Measurements from ENCODE around the gene MDN1. TPM values are rescaled to one million over a fixed set of nuclear protein-coding genes. Genes with fewer than 3 reads are reported as not detected.

The MDN1 gene
- total and polyA plus RNA-seq, 2 of the 13 experiments (the other 11 are each of a cell fraction or from before 2014, with no cell fraction given) = 18.8 to 52.9 TPM

- TF ChIP-seq ATF7-NPFF (CRISPR knock-in tag; IDR thresholded peaks at IDR 0.05; ENCODE audit: low read depth) (peak; percentile 56; the same call in 1 of the 2 replicates), NR2F1 (CRISPR knock-in tag; IDR thresholded peaks at IDR 0.05) (no peak), TOE1 (CRISPR knock-in tag; IDR thresholded peaks at IDR 0.05) (peak; percentile 23; the same call in 1 of the 2 replicates), ZNF567 (CRISPR knock-in tag; IDR thresholded peaks at IDR 0.05; ENCODE audit: borderline replicate concordance) (no peak), ZNF75D (CRISPR knock-in tag; IDR thresholded peaks at IDR 0.05; ENCODE audit: borderline replicate concordance) (no peak), ZBTB10 (CRISPR knock-in tag; IDR thresholded peaks at IDR 0.05; ENCODE audit: borderline replicate concordance) (no peak), ZNF550 (CRISPR knock-in tag; IDR thresholded peaks at IDR 0.05; ENCODE audit: borderline replicate concordance) (no peak), GTF2F1 (IDR thresholded peaks at IDR 0.05; ENCODE audit: low read length) (no peak), SIX1 (CRISPR knock-in tag; IDR thresholded peaks at IDR 0.05; ENCODE audit: borderline replicate concordance) (no peak), BHLHE40 (IDR thresholded peaks at IDR 0.05; ENCODE audit: low read length) (peak; percentile 60; the same call in 1 of the 2 replicates), PPARG (CRISPR knock-in tag; conservative IDR thresholded peaks at IDR 0.05) (peak; percentile 68; the same call in 1 of the 2 replicates), IKZF4 (CRISPR knock-in tag; IDR thresholded peaks at IDR 0.05; ENCODE audit: borderline replicate concordance, low read depth, not compliant biosample characterization) (no peak), SOX5 (CRISPR knock-in tag; IDR thresholded peaks at IDR 0.05; ENCODE audit: borderline replicate concordance) (no peak; the same call in 1 of the 2 replicates), HNF4A (CRISPR knock-in tag; IDR thresholded peaks at IDR 0.05) (no peak), HNF4G (IDR thresholded peaks at IDR 0.05; ENCODE audit: borderline replicate concordance, low read depth, low read length) (no peak; the same call in 1 of the 2 replicates), HNF4G (CRISPR knock-in tag; IDR thresholded peaks at IDR 0.05; ENCODE audit: borderline replicate concordance, low read depth) (peak; percentile 22; the same call in 1 of the 2 replicates), ZNF12 (CRISPR knock-in tag; IDR thresholded peaks at IDR 0.05) (peak; percentile 53; the same call in 1 of the 2 replicates), PHF5A (CRISPR knock-in tag; IDR thresholded peaks at IDR 0.05; ENCODE audit: low read depth, unreplicated experiment) (no peak), DRAP1 (CRISPR knock-in tag; IDR thresholded peaks at IDR 0.05) (peak; percentile 85), ATF1 (CRISPR knock-in tag; IDR thresholded peaks at IDR 0.05) (peak; percentile 98), MTA1 (CRISPR knock-in tag; IDR thresholded peaks at IDR 0.05; ENCODE audit: borderline replicate concordance) (peak; percentile 48; the same call in 1 of the 2 replicates)
- TF ChIP-seq, protein P1, sequence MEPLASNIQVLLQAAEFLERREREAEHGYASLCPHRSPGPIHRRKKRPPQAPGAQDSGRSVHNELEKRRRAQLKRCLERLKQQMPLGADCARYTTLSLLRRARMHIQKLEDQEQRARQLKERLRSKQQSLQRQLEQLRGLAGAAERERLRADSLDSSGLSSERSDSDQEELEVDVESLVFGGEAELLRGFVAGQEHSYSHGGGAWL (CRISPR knock-in tag; IDR thresholded peaks at IDR 0.05) = peak; percentile 98
- TF ChIP-seq, protein P2, sequence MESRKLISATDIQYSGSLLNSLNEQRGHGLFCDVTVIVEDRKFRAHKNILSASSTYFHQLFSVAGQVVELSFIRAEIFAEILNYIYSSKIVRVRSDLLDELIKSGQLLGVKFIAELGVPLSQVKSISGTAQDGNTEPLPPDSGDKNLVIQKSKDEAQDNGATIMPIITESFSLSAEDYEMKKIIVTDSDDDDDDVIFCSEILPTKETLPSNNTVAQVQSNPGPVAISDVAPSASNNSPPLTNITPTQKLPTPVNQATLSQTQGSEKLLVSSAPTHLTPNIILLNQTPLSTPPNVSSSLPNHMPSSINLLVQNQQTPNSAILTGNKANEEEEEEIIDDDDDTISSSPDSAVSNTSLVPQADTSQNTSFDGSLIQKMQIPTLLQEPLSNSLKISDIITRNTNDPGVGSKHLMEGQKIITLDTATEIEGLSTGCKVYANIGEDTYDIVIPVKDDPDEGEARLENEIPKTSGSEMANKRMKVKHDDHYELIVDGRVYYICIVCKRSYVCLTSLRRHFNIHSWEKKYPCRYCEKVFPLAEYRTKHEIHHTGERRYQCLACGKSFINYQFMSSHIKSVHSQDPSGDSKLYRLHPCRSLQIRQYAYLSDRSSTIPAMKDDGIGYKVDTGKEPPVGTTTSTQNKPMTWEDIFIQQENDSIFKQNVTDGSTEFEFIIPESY (CRISPR knock-in tag; IDR thresholded peaks at IDR 0.05) = no peak
Measured at GRCh38 chr6:89819336-89820130, at the start of gene MDN1 (continued).

Data from HepG2 (cell line).